GM10248 (cell line): ENCODE data around the gene SNRPB2.

ENCODE experiments used
- CTCF ChIA-PET: fragments of 300-600 bp; sonication (Branson Sonifier 250); formaldehyde crosslinking; extraction: SDS; loops from one replicate; lab custom pipeline; 2021; ENCODE audit warnings: antibody characterized with exemption; lab: Yijun Ruan, JAX
- POLR2A ChIA-PET: fragments of 350-650 bp; sonication (Branson Sonifier 250); formaldehyde crosslinking; extraction: SDS; loops from one replicate; lab custom pipeline; 2020; ENCODE audit warnings: antibody characterized with exemption; lab: Yijun Ruan, JAX
- DNase-seq: peaks from one replicate; pipeline ENCODE4 v3.0.0; 2012; ENCODE audit errors: extremely low spot score
- CTCF ChIP-seq: IDR thresholded peaks from 2 replicates; pipeline ENCODE4 v1.5.1; 2012; ENCODE audit warnings: mild to moderate bottlenecking, low read depth; ENCODE audit errors: extremely low read depth, missing control alignments, control extremely low read depth

The SNRPB2 gene

GRCh38 chr20:16764560-16764959, 34.7 kb downstream of the SNRPB2 start:
- TF ChIP-seq CTCF: no peak
- ChIA-PET CTCF (interaction anchor here (1.5 kb wide), 1 partner anchor 38 kb away, joined by 4 read pairs; no protein-coding TSS in a partner anchor), POLR2A (no interaction called here)

GRCh38 chr20:16771213-16771612, 41.4 kb downstream of the SNRPB2 start:
- POLR2A ChIA-PET: no interaction called here
- no peak for TF ChIP-seq CTCF
- CTCF ChIA-PET: interaction anchor here (2.0 kb wide), 1 partner anchor 10 kb away, joined by 6 read pairs; no protein-coding TSS in a partner anchor
- DNase-seq: no peak

More at GRCh38 chr20:16764560-16764959, 34.7 kb downstream of the SNRPB2 start:
- DNase-seq: no peak

GRCh38 chr20:16775961-16776360, 46.1 kb downstream of the SNRPB2 start:
- POLR2A ChIA-PET: no interaction called here
- DNase-seq: no peak
- no peak for TF ChIP-seq CTCF
- CTCF ChIA-PET: interaction anchor here (1.0 kb wide), 1 partner anchor 28 kb away, joined by 3 read pairs; no protein-coding TSS in a partner anchor

- ChIA-PET CTCF (interaction anchor here (2.4 kb wide), 1 partner anchor 15 kb away, joined by 9 read pairs; no protein-coding TSS in a partner anchor), POLR2A (no interaction called here)
- no peak for DNase-seq
These were observed 47.3 kb downstream of the SNRPB2 start for GRCh38 chr20:16777126-16777525.

GRCh38 chr20:16778159-16778558, 48.3 kb downstream of the SNRPB2 start:
- POLR2A ChIA-PET: no interaction called here
- CTCF ChIA-PET: interaction anchor here (2.4 kb wide), 1 partner anchor 16 kb away, joined by 9 read pairs; no protein-coding TSS in a partner anchor
- DNase-seq: no peak
- TF ChIP-seq CTCF: no peak

More at GRCh38 chr20:16777126-16777525, 47.3 kb downstream of the SNRPB2 start:
- no peak for TF ChIP-seq CTCF

- ChIA-PET CTCF (interaction anchor here (1.3 to 1.4 kb wide), 2 partner anchors 17 to 652 kb away, joined by 3 read pairs; no protein-coding TSS in a partner anchor), POLR2A (no interaction called here)
- no peak for TF ChIP-seq CTCF
- no peak for DNase-seq
These were observed 51.7 kb downstream of the SNRPB2 start for GRCh38 chr20:16781496-16781895.
